ENCODE data around the gene ROBO1. TPM values are rescaled to one million over a fixed set of nuclear protein-coding genes. Genes with fewer than 3 reads are reported as not detected.
A peak's percentile ranks its signal among the peaks of the same experiment; 100 is the strongest.

ROBO1 gene
- total and polyA plus RNA-seq, 4 donors = 1.0 to 30.3 (median 3.9) TPM

DNA sequence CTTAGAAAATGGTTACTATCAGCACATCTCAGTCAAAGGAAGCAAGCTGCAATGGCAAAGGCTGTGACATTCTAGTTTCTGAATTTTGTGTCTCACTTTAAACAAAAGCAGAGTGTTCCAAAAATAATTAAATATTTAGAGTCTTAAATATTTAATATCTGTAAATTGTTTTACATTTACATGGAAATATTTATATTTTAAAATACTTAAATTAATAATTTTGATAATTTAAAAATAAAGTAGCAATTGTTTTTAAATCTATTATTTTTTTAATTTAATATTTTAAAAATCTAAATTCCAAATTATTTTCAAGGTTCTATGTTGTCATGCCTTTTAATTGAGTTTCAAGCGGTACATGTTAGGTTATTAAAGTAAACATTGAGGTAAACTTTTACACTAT is 843.1 kb downstream of the ROBO1 start:
- no peak overlapping the region for H3K27ac ChIP-seq (ENCODE audit: low read depth in 1 of 2, low read length in 2 of 2)
- 98% methylated on average over 1 of the region's 1 CpG for WGBS
- TF ChIP-seq JUND (IDR thresholded peaks at IDR 0.05) (no peak), HNF4A (conservative IDR thresholded peaks at IDR 0.05) (no peak), FOXA2 (IDR thresholded peaks at IDR 0.05) (no peak), RXRA (IDR thresholded peaks at IDR 0.05) (no peak), YY1 (IDR thresholded peaks at IDR 0.05) (no peak), EGR1 (IDR thresholded peaks at IDR 0.05; ENCODE audit: low read depth in 2 of 2) (no peak)
- no peaks in the 10 kb centered on the region for H3K9me3 ChIP-seq (ENCODE audit: control insufficient read depth in 4 of 4, low read length in 3 of 4)
- no peaks in the 10 kb centered on the region for H3K27me3 ChIP-seq (ENCODE audit: control insufficient read depth in 4 of 4, insufficient read depth in 4 of 4, low read length in 3 of 4)
- no peaks in the 10 kb centered on the region for H3K36me3 ChIP-seq (ENCODE audit: control insufficient read depth in 4 of 4, insufficient read depth in 3 of 4, low read depth in 1 of 4, low read length in 3 of 4)
- H3K9ac ChIP-seq (ENCODE audit: low read depth in 1 of 2, low read length in 2 of 2) = no peak overlapping the region
- no peak for DNase-seq (ENCODE audit: low spot score)
- no peaks in the 10 kb centered on the region for H3K4me1 ChIP-seq (ENCODE audit: control insufficient read depth in 4 of 4, insufficient read depth in 4 of 4, low read length in 3 of 4)
- no peak overlapping the region for H3K4me3 ChIP-seq (ENCODE audit: low read depth in 1 of 3, low read length in 3 of 3)

DNA sequence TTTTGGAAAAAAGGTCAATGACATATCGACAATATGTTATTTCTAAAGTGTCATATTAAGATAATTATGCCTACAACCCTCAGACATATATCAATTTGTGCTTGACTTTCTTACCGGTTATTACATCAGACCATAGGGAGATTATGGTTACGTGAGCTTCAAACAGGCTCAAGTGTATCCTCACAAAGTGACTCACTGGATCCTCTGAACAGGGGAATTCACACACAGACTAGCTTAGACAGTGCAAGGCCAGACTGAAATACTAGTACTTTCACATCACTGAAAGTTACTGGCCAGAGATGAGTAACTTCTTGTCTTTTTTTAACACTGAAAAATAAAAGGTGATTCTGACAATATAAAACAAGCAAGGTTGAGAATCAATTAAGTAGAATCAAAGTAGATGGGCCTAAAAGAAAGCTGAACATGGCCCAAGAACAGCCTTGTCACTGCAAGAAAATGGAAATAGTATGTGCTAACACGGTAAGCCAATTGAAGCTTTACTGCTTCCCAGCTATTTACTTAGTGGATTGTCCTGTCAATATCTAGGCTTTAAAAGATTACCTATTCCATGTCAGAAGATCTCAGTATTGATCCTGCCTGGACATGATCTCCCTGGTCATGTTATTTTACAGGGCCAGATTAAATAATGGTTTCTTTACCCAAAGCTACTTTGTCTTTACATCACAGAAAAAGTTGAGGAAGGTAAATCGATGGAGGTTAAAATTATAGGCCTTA is 848.6 kb downstream of the ROBO1 start:
- no peaks in the 10 kb centered on the region for H3K27me3 ChIP-seq (ENCODE audit: control insufficient read depth in 4 of 4, insufficient read depth in 4 of 4, low read length in 3 of 4)
- H3K36me3 ChIP-seq (ENCODE audit: control insufficient read depth in 4 of 4, insufficient read depth in 3 of 4, low read depth in 1 of 4, low read length in 3 of 4) = no peaks in the 10 kb centered on the region
- WGBS = 63% methylated on average over 5 of the region's 5 CpGs
- peaks cover 0 to 2% (median 0%) of the 10 kb centered on the region in 4 donors for H3K4me1 ChIP-seq (ENCODE audit: control insufficient read depth in 4 of 4, insufficient read depth in 4 of 4, low read length in 3 of 4)
- no peak overlapping the region for H3K9ac ChIP-seq (ENCODE audit: low read depth in 1 of 2, low read length in 2 of 2)
- no peaks in the 10 kb centered on the region for H3K9me3 ChIP-seq (ENCODE audit: control insufficient read depth in 4 of 4, low read length in 3 of 4)
- TF ChIP-seq FOXA2 (IDR thresholded peaks at IDR 0.05) (peak; percentile 80), HNF4A (conservative IDR thresholded peaks at IDR 0.05) (peak in 1 of 2 donors; percentile 11), SP1 (IDR thresholded peaks at IDR 0.05) (no peak), NR2F2 (IDR thresholded peaks at IDR 0.05) (no peak)
- TF ChIP-seq, protein P1, sequence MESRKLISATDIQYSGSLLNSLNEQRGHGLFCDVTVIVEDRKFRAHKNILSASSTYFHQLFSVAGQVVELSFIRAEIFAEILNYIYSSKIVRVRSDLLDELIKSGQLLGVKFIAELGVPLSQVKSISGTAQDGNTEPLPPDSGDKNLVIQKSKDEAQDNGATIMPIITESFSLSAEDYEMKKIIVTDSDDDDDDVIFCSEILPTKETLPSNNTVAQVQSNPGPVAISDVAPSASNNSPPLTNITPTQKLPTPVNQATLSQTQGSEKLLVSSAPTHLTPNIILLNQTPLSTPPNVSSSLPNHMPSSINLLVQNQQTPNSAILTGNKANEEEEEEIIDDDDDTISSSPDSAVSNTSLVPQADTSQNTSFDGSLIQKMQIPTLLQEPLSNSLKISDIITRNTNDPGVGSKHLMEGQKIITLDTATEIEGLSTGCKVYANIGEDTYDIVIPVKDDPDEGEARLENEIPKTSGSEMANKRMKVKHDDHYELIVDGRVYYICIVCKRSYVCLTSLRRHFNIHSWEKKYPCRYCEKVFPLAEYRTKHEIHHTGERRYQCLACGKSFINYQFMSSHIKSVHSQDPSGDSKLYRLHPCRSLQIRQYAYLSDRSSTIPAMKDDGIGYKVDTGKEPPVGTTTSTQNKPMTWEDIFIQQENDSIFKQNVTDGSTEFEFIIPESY (IDR thresholded peaks at IDR 0.05) = no peak
- TF ChIP-seq, protein P2, sequence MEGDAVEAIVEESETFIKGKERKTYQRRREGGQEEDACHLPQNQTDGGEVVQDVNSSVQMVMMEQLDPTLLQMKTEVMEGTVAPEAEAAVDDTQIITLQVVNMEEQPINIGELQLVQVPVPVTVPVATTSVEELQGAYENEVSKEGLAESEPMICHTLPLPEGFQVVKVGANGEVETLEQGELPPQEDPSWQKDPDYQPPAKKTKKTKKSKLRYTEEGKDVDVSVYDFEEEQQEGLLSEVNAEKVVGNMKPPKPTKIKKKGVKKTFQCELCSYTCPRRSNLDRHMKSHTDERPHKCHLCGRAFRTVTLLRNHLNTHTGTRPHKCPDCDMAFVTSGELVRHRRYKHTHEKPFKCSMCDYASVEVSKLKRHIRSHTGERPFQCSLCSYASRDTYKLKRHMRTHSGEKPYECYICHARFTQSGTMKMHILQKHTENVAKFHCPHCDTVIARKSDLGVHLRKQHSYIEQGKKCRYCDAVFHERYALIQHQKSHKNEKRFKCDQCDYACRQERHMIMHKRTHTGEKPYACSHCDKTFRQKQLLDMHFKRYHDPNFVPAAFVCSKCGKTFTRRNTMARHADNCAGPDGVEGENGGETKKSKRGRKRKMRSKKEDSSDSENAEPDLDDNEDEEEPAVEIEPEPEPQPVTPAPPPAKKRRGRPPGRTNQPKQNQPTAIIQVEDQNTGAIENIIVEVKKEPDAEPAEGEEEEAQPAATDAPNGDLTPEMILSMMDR (IDR thresholded peaks at IDR 0.05; ENCODE audit: low read depth, low read length, missing input control) = no peak
- H3K4me3 ChIP-seq (ENCODE audit: low read depth in 1 of 3, low read length in 3 of 3) = no peak overlapping the region
- no peak overlapping the region for H3K27ac ChIP-seq (ENCODE audit: low read depth in 1 of 2, low read length in 2 of 2)
- DNase-seq (ENCODE audit: low spot score) = no peak

DNA sequence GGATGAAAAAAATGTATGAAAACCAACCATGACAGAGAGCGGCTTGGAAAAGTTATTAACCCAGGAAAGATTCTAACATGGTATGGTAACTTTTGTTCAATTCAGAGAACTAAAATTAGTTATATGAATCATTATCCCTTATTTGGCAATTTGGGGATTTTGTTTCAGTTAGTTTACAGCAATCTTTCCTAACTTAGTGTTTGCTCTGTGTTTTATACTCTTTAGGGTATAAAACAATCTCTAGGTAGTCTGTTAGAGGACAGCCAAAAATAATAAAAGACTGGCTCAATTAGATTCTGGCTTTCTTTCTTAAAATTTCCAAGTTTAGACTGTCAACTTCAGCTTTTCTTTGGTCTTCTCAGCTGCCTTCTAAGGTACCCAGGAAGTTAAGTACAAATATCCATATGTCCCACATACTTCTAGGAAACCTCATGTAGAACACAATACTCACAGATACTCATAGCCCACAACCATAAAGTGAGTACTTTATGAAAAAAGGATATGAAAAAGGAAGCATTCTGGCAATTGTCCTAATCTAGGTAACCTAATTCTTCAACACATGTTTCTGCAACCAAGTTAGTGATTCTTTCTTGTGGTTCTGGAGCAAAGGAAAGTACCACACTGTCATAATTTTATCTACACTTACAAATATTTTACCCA is 849.3 kb downstream of the ROBO1 start:
- WGBS = 99% methylated on average over 1 of the region's 1 CpG
- no peak overlapping the region for H3K27ac ChIP-seq (ENCODE audit: low read depth in 1 of 2, low read length in 2 of 2)
- TF ChIP-seq, protein P3, sequence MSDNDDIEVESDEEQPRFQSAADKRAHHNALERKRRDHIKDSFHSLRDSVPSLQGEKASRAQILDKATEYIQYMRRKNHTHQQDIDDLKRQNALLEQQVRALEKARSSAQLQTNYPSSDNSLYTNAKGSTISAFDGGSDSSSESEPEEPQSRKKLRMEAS (IDR thresholded peaks at IDR 0.05) = no peak
- TF ChIP-seq NR2F2 (IDR thresholded peaks at IDR 0.05) (no peak), FOXA1 (IDR thresholded peaks at IDR 0.05) (no peak), SP1 (IDR thresholded peaks at IDR 0.05) (no peak), TAF1 (conservative IDR thresholded peaks at IDR 0.05) (no peak), RXRA (IDR thresholded peaks at IDR 0.05) (no peak), RAD21 (IDR thresholded peaks at IDR 0.05) (no peak), HNF4A (conservative IDR thresholded peaks at IDR 0.05) (no peak), JUND (IDR thresholded peaks at IDR 0.05) (no peak)
- TF ChIP-seq, protein P4, sequence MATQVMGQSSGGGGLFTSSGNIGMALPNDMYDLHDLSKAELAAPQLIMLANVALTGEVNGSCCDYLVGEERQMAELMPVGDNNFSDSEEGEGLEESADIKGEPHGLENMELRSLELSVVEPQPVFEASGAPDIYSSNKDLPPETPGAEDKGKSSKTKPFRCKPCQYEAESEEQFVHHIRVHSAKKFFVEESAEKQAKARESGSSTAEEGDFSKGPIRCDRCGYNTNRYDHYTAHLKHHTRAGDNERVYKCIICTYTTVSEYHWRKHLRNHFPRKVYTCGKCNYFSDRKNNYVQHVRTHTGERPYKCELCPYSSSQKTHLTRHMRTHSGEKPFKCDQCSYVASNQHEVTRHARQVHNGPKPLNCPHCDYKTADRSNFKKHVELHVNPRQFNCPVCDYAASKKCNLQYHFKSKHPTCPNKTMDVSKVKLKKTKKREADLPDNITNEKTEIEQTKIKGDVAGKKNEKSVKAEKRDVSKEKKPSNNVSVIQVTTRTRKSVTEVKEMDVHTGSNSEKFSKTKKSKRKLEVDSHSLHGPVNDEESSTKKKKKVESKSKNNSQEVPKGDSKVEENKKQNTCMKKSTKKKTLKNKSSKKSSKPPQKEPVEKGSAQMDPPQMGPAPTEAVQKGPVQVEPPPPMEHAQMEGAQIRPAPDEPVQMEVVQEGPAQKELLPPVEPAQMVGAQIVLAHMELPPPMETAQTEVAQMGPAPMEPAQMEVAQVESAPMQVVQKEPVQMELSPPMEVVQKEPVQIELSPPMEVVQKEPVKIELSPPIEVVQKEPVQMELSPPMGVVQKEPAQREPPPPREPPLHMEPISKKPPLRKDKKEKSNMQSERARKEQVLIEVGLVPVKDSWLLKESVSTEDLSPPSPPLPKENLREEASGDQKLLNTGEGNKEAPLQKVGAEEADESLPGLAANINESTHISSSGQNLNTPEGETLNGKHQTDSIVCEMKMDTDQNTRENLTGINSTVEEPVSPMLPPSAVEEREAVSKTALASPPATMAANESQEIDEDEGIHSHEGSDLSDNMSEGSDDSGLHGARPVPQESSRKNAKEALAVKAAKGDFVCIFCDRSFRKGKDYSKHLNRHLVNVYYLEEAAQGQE (IDR thresholded peaks at IDR 0.05) = no peak
- TF ChIP-seq, protein P5, sequence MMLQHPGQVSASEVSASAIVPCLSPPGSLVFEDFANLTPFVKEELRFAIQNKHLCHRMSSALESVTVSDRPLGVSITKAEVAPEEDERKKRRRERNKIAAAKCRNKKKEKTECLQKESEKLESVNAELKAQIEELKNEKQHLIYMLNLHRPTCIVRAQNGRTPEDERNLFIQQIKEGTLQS (IDR thresholded peaks at IDR 0.05) = no peak
- TF ChIP-seq, protein P2 (IDR thresholded peaks at IDR 0.05; ENCODE audit: low read depth, low read length, missing input control) = no peak

More for the DNA sequence above, 849.3 kb downstream of the ROBO1 start:
- Histone ChIP-seq H3K4me3 (ENCODE audit: low read depth in 1 of 3, low read length in 3 of 3) (no peak overlapping the region), H3K4me1 (ENCODE audit: control insufficient read depth in 4 of 4, insufficient read depth in 4 of 4, low read length in 3 of 4) (peaks cover 0 to 2% (median 0%) of the 10 kb centered on the region in 4 donors), H3K9me3 (ENCODE audit: control insufficient read depth in 4 of 4, low read length in 3 of 4) (no peaks in the 10 kb centered on the region), H3K36me3 (ENCODE audit: control insufficient read depth in 4 of 4, insufficient read depth in 3 of 4, low read depth in 1 of 4, low read length in 3 of 4) (no peaks in the 10 kb centered on the region), H3K9ac (ENCODE audit: low read depth in 1 of 2, low read length in 2 of 2) (no peak overlapping the region), H3K27me3 (ENCODE audit: control insufficient read depth in 4 of 4, insufficient read depth in 4 of 4, low read length in 3 of 4) (no peaks in the 10 kb centered on the region)
- no peak for DNase-seq (ENCODE audit: low spot score)
